Middle frontal gyrus (tissue), 1 donor: Measurements from ENCODE around the gene UBAC2.

Experiments
- DNase-seq: peaks from one replicate; pipeline ENCODE4 v3.0.0-alpha.2; 2015; ENCODE audit warnings: low spot score; ENCODE audit errors: extremely low spot score

UBAC2 gene

DNA sequence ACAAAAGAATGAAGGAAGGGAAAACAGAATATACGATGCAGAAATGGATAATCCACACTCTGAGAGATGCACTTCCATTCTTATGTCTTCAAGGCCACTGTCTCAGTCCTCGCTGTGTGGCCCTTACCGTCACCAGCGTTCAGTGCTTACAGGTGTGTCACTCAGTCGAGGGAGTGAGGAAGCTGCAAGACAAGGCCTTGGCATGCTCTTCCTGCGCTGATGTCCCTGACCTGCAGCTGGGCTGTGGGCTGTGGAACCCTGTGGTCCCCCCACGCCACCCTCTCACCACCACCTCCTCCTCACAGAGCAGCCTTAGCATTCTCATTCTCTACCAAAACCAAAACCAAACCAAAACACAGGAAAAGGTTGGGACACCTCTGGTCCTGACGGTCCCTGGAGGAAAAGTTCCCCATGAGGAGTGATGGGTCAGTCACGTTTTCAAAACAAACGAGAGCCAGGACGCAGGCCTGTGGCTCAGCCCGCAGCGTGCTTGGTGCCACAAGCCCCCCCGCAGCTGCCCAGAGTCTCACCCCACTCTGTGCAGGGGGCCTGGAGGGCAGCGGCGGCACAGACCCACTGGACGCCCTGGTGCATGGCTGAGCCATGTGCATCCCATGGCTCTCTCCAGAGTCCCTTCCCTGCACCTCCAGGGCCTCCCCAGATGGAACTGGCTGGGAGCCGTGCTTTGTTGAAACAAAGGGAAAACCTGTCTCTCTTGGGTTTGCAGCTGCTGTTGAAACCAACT is 154.8 kb downstream of the UBAC2 start:
- DNase-seq: no peak

DNA sequence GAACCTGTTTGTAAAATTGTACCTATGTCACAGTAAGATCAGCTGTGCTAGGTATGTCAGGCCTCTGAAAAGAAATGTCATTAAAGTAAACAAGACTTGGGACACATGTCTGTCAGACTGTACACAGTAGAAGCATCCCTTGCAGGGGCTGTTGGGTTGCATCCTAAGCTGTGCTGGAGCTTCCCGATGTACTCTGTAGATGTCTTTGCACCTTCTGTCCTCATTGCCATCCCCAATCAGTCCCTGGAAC is 155.3 kb downstream of the UBAC2 start:
- no peak for DNase-seq

GRCh38 chr13:99356262-99357091 is 155.8 kb downstream of the UBAC2 start:
- no peak for DNase-seq

DNA sequence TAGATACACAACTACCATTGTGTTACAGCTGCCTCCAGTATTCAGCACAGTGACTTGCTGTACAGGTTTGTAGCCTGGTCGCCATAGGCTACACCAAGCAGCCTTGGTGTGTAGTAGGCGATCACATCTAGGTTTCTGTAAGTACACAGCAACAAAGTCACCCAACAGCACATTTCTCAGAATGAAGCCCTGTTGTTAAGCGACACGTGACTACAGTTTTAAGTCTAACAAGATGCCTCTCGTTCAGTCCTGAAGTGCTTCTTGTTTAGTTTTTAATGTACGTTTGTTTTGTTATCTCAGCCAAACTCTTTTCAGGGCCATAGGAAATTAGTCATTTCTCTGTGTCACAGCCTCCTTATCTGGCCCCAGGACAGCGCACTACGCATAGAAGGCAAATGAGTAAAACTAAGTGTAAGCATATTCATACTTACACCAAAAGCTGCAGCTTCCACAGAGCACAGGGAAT is 156.5 kb downstream of the UBAC2 start:
- no peak for DNase-seq

DNA sequence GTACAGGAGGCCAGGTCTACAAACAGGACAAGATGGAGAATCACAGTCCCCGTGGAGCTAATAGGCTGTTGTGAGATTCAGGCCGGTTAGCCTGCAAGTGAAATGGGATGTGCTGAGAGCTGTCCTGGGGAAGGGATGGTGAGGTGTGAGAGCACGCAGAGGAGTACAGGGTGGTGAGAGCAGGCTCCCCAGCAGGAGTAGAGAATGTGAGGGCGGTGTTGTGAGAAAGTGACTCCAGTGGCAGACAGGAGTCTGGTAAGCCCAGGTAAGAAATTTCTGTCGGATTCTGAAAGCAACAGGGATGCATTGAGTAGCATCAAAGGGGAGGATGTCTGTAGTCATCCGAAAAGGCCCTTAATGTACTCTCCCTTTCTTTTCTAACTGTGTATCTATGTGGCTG is 157.3 kb downstream of the UBAC2 start:
- DNase-seq: no peak

DNA sequence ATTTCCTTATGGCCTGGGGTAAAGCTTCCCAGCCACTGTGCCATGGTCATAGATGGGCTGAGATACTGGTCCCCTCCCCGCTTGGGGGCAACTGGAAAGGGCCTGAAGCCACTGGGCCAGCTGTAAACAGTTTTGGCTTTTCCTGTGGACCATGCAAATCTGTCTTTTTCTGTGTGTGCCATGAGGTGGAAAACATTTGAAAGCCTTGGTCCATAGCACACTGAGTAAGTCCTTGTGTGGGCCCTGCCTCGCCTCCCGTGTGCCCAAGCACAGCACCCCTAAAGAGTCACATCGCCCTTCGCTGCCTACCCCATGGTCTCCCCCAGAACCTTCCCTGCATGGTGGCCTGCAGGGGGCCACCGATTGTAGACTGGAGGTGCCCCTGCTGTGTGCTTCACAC is 158.9 kb downstream of the UBAC2 start:
- no peak for DNase-seq

DNA sequence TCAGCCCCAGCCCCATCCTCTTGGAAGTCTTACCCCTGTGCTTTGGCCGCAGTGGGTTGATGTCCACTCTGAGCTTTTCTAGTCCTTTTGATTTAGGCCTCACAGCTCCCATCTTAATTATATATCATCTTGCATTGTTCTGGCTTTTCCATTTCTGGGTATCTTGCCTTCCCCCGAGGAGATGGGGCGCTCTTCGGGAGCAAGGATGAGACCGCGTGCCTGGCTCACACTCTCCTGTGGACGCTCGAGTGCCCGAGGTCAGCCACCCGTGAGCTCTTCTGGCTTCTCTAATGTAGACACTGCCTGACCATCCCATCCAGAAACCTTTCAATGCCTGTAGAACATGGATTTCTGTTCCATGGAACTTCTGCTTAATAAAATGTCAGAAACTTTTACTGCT is 160.0 kb downstream of the UBAC2 start:
- no peak for DNase-seq

DNA sequence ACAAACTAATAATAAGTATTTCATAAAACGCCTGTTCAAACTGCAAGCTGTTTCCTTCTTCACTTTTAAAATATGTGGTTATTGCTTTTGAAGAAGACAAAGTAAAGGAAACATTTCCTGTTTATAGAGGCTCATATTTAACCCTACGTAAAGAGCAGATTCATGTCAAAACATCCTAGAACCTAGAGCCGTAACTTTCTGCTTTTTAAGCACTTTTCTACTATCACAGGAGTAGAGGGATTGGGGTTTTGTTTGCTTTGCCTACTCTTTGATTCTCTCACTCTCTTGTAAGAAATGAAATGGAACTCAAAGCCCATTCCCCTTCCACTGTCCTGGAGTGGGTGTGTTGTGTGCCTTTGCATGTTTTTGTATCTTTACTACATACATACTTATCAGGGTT is 160.5 kb downstream of the UBAC2 start:
- DNase-seq: no peak

- DNase-seq: no peak
These were observed 161.7 kb downstream of the UBAC2 start for GRCh38 chr13:99362362-99362761.

- no peak for DNase-seq
These were observed 162.7 kb downstream of the UBAC2 start for GRCh38 chr13:99363391-99363790.

GRCh38 chr13:99363949-99364348 is 163.3 kb downstream of the UBAC2 start:
- no peak for DNase-seq

- no peak for DNase-seq
These were observed 165.7 kb downstream of the UBAC2 start for GRCh38 chr13:99366075-99366987.

DNA sequence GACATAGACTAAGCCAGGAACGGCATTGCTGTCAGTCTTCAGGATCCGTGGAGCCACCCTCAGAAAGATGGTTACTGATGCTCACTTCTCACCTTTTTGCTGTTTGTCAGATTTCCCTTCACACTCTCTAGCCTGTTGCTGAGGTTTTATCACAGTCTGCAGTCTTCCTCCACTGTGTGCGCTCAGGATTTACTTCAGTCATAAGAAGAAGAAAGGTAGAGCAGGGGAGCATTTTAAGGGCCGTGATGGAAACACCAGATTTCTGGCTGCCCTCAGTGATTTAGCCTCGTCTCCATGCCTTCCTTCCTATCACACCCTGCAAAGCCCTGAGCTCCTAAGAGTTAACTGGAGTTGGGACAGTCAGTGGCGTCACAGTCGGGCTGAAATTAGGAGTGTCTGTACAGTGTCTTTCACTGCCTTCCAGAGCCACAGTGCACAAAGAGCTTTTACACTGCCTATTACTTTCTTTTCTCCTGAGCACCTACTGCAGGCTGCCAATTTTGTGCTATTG is 166.5 kb downstream of the UBAC2 start:
- DNase-seq: no peak

DNA sequence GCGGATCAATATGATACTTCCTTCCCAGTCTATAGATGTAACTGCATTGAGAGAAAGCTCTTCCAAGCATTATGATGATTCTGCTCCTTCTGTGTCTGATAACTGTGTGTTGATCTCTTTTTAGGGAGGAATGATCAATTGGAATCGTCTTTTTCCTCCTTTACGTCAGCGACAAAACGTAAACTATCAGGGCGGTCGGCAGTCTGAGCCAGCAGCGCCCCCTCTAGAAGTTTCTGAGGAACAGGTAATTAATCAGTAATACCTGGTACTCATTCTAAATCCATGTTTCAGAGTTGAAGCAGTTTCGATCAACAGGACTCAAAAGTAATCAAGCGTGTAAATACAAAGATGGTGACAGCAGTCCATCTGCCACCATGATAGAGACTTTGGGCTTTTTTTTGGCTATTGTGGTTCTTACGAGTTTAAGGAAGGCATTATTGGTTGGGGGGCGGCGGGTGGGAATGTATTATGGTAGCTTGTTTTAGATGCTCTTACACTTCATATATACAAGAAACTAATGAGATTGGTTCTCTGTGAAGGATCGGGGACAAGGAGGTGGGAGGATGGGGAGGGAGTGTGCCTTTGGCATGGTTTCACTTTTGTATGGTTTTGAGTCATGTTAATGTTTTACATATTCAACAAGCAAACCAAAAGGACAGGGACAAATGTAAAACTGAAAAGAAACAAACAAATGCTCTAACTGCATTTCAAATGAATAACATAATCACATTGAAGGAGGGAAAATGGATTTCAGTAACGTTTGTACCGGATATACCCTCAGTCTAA is 167.2 kb downstream of the UBAC2 start:
- no peak for DNase-seq

- DNase-seq: no peak
These were observed 170.0 kb downstream of the UBAC2 start for GRCh38 chr13:99370481-99371275.

DNA sequence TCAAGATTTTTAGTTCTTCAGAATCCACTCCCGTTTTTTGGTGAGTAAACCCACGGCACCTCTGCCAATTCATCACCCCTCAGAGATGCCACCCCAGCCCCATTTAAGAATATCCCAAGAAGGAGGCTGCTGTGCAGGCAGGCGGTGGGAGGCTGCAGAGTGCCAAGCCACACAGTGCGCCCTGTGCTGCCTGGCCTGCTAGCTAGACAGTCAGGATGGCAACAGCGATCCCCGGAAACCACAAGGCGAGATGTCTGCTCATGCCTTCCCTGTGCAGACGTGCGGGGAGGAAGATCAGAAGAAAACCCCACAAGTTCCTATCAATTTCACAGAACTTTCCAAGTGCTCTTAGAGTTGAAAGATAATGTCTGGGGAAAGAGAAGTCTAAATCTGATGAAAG is 171.3 kb downstream of the UBAC2 start:
- no peak for DNase-seq

GRCh38 chr13:99373436-99373835 is 172.8 kb downstream of the UBAC2 start:
- DNase-seq: no peak

DNA sequence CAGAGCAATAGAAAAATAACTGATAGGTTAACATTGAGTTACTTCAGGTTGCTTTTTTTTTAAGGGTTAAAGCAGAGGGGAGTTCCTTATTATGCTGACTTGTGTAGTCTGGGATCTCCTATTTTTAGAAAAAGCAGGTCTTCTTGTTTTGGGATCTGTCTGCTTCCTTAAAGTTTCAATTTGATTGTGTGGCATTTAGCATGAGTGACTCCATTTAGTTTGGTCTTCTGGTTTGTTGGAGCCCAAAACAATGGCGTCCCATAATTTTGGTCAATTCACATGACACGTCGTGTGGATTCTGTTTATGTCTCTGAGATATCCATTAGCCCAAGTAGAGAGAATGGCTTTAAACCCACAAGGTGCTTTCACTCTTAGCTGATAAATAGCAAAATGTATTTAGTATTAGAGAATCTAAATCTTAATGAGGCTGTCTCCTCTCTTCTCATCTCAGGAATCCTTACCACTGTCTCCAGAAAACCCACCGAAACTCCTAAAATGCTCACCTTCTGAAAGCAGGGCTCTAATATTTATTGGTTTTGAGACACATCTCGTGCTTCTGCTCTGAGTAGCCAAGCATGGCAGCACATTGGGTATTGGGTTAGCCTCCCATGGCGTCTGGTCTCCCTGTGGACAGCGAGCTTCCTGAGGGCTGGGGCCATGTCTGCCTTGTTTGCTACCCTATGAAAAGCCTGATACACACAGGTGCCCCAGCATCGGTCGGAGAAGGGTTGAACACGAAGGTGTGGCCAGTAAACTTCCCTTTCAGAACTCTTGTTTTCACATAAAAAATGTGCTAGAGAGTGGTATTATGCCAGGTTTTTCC is 173.7 kb downstream of the UBAC2 start:
- DNase-seq: no peak
